Hepatocyte (in vitro differentiated cells): Measurements from ENCODE around the gene CREB3. TPM values are rescaled to one million over a fixed set of nuclear protein-coding genes. Genes with fewer than 3 reads are reported as not detected.

Source experiments
- DNase-seq: peaks from one replicate; pipeline ENCODE4 v3.0.0-alpha.2; 2016; ENCODE audit warnings: low spot score
- H2AFZ ChIP-seq: fragments of 200-600 bp; sonication (generic); 2 replicates; pipeline ENCODE4 v1.6.0; 2016; ENCODE audit warnings: antibody characterized with exemption, mild to moderate bottlenecking
- H3K27ac ChIP-seq: fragments of 200-600 bp; sonication (generic); 2 replicates; pipeline ENCODE4 v1.5.1; 2016; ENCODE audit warnings: mild to moderate bottlenecking
- H3K27me3 ChIP-seq: fragments of 200-600 bp; sonication (generic); 2 replicates; pipeline ENCODE4 v1.6.1; 2016
- H3K36me3 ChIP-seq: fragments of 200-600 bp; sonication (generic); replicated peaks from 2 replicates; pipeline ENCODE4 v1.5.1; 2016; ENCODE audit warnings: low read depth; ENCODE audit not compliant: insufficient read depth
- H3K4me1 ChIP-seq: fragments of 200-600 bp; sonication (generic); 2 replicates; pipeline ENCODE4 v1.5.1; 2016; ENCODE audit warnings: mild to moderate bottlenecking, moderate library complexity; ENCODE audit not compliant: insufficient read depth
- H3K4me2 ChIP-seq: fragments of 200-600 bp; sonication (generic); 2 replicates; pipeline ENCODE4 v1.6.0; 2016
- H3K4me3 ChIP-seq: fragments of 200-600 bp; sonication (generic); 2 replicates; pipeline ENCODE4 v1.5.1; 2016; ENCODE audit warnings: mild to moderate bottlenecking
- H3K79me2 ChIP-seq: fragments of 200-600 bp; sonication (generic); 2 replicates; pipeline ENCODE4 v1.6.0; 2017; ENCODE audit warnings: mild to moderate bottlenecking
- H3K9me2 ChIP-seq: fragments of 200-600 bp; sonication (generic); replicated peaks from 2 replicates; pipeline ENCODE4 v1.6.0; 2017; ENCODE audit warnings: mild to moderate bottlenecking; ENCODE audit not compliant: insufficient read depth
- H3K9me3 ChIP-seq: fragments of 200-600 bp; sonication (generic); 2 replicates; pipeline ENCODE4 v1.5.1; 2016; ENCODE audit warnings: low read depth, mild to moderate bottlenecking
- H4K20me1 ChIP-seq: fragments of 200-600 bp; sonication (generic); 2 replicates; pipeline ENCODE4 v1.6.0; 2016; ENCODE audit warnings: mild to moderate bottlenecking; ENCODE audit not compliant: insufficient read depth, poor library complexity, severe bottlenecking
- CTCF ChIP-seq: fragments of 200-600 bp; sonication (generic); IDR thresholded peaks from 2 replicates; pipeline ENCODE4 v1.5.1; 2016; ENCODE audit warnings: antibody characterized with exemption, mild to moderate bottlenecking; ENCODE audit not compliant: poor library complexity
- EZH2 ChIP-seq: fragments of 200-600 bp; sonication (generic); IDR thresholded peaks from 2 replicates; pipeline ENCODE4 v1.6.1; 2016; ENCODE audit warnings: antibody characterized with exemption, mild to moderate bottlenecking, borderline replicate concordance
- EZH2phosphoT487 ChIP-seq: fragments of 200-600 bp; sonication (generic); IDR thresholded peaks from one replicate; pipeline ENCODE4 v1.6.1; 2018; ENCODE audit warnings: antibody characterized with exemption, mild to moderate bottlenecking, low read depth, moderate library complexity; ENCODE audit not compliant: unreplicated experiment, severe bottlenecking
- WGBS: methylation state at CpG from one replicate; pipeline ENCODE4 v1.1.6; 2016; ENCODE audit warnings: low lambda C conversion rate; ENCODE audit errors: missing lambda C conversion rate; 5-methylcytosine and 5-hydroxymethylcytosine counted together
- polyA plus RNA-seq: library from polyadenylated mRNA; unstranded; fragments of >200 nt; fragmentation: Nextera tagmentation; extraction: Ambion mirVana; gene quantifications from 2 replicates; pipeline ENCODE4 v1.2.1, GENCODE V29; 2016
- total RNA-seq: library from RNA; depleted of rRNA; stranded (reverse); fragments of >200 nt; gene quantifications from 2 replicates; pipeline ENCODE4 v1.2.3, GENCODE V29; 2014

The CREB3 gene
- total and polyA plus RNA-seq, 2 experiments from 2014 or later, result 54.6 to 79.9 TPM

GRCh38 chr9:35685506-35685905, 47.0 kb upstream of the CREB3 start:
- no peak for TF ChIP-seq CTCF
- TF ChIP-seq EZH2phosphoT487, result no peak
- no peak for TF ChIP-seq EZH2
- Histone ChIP-seq H3K9me2 (no peaks in the 10 kb centered on the region), H2AFZ (no peak overlapping the region), H3K79me2 (peaks cover 3% of the 10 kb centered on the region), H4K20me1 (no peaks in the 10 kb centered on the region), H3K4me3 (no peak overlapping the region), H3K36me3 (no peaks in the 10 kb centered on the region), H3K27me3 (no peaks in the 10 kb centered on the region), H3K4me2 (no peak overlapping the region), H3K27ac (no peak overlapping the region), H3K9me3 (no peaks in the 10 kb centered on the region), H3K4me1 (peaks cover 13% of the 10 kb centered on the region)
- DNase-seq, result no peak
- 93% methylated on average over 13 of the region's 13 CpGs for WGBS

GRCh38 chr9:35686222-35687203, 46.0 kb upstream of the CREB3 start:
- no peak overlapping the region for H3K27ac ChIP-seq
- no peaks in the 10 kb centered on the region for H3K27me3 ChIP-seq
- no peaks in the 10 kb centered on the region for H3K9me2 ChIP-seq
- H3K4me3 ChIP-seq, result no peak overlapping the region
- no peak overlapping the region for H2AFZ ChIP-seq
- no peaks in the 10 kb centered on the region for H3K36me3 ChIP-seq
- H3K4me1 ChIP-seq, result peaks cover 16% of the 10 kb centered on the region
- TF ChIP-seq CTCF, result no peak
- TF ChIP-seq EZH2phosphoT487, result no peak
- TF ChIP-seq EZH2, result no peak
- H3K9me3 ChIP-seq, result no peaks in the 10 kb centered on the region
- no peak overlapping the region for H3K4me2 ChIP-seq
- peaks cover 3% of the 10 kb centered on the region for H3K79me2 ChIP-seq
- no peak for DNase-seq
- 76% methylated on average over 11 of the region's 11 CpGs for WGBS
- no peaks in the 10 kb centered on the region for H4K20me1 ChIP-seq

GRCh38 chr9:35687306-35687705, 45.2 kb upstream of the CREB3 start:
- no peak for TF ChIP-seq EZH2
- no peak for TF ChIP-seq EZH2phosphoT487
- no peak for TF ChIP-seq CTCF
- H3K9me2 ChIP-seq, result no peaks in the 10 kb centered on the region
- H3K27me3 ChIP-seq, result no peaks in the 10 kb centered on the region
- no peak for DNase-seq
- H3K36me3 ChIP-seq, result no peaks in the 10 kb centered on the region
- H3K27ac ChIP-seq, result no peak overlapping the region
- H3K4me2 ChIP-seq, result no peak overlapping the region
- H3K4me3 ChIP-seq, result no peak overlapping the region
- H3K79me2 ChIP-seq, result peaks cover 3% of the 10 kb centered on the region
- no peaks in the 10 kb centered on the region for H3K9me3 ChIP-seq
- no peak overlapping the region for H2AFZ ChIP-seq
- H4K20me1 ChIP-seq, result no peaks in the 10 kb centered on the region
- WGBS, result 100% methylated on average over 2 of the region's 2 CpGs
- H3K4me1 ChIP-seq, result peaks cover 20% of the 10 kb centered on the region
